ENCODE results near the gene CPAMD8. TPM values are rescaled to one million over a fixed set of nuclear protein-coding genes. Genes with fewer than 3 reads are reported as not detected.

The CPAMD8 gene
- total and polyA plus RNA-seq, 9 donors = 2.4 to 13.0 (median 7.9) TPM

- no peaks in the 10 kb centered on the region for H3K4me1 ChIP-seq (ENCODE audit: insufficient read depth)
- H3K9me3 ChIP-seq = no peaks in the 10 kb centered on the region
- intact Hi-C loops (cut with DNase I) = no loop called here
- H3K36me3 ChIP-seq = no peaks in the 10 kb centered on the region
- no peak overlapping the region for H3K27ac ChIP-seq
- H3K4me3 ChIP-seq = no peak overlapping the region
- WGBS, 3 donors = 89 to 92% (median 89%) methylated on average over 5 of the region's 5 CpGs
- no peak for TF ChIP-seq CTCF (IDR thresholded peaks at IDR 0.05)
- TF ChIP-seq POLR2A (IDR thresholded peaks at IDR 0.05) = no peak
- no peak for TF ChIP-seq EP300 (IDR thresholded peaks at IDR 0.05)
- DNase-seq = no peak
- no peaks in the 10 kb centered on the region for H3K27me3 ChIP-seq
Measured at GRCh38 chr19:16861834-16862233, 164.8 kb downstream of the CPAMD8 start.

GRCh38 chr19:16861011-16861410 is 165.6 kb downstream of the CPAMD8 start:
- intact Hi-C loops (cut with DNase I) = no loop called here
- no peak for TF ChIP-seq POLR2A (IDR thresholded peaks at IDR 0.05)
- no peak for TF ChIP-seq CTCF (IDR thresholded peaks at IDR 0.05)
- TF ChIP-seq EP300 (IDR thresholded peaks at IDR 0.05) = no peak

GRCh38 chr19:16860118-16860517 is 166.5 kb downstream of the CPAMD8 start:
- Histone ChIP-seq H3K36me3 (no peaks in the 10 kb centered on the region), H3K27ac (no peak overlapping the region), H3K9me3 (no peaks in the 10 kb centered on the region), H3K4me1 (ENCODE audit: insufficient read depth) (no peaks in the 10 kb centered on the region), H3K4me3 (no peak overlapping the region), H3K27me3 (no peaks in the 10 kb centered on the region)
- intact Hi-C loops (cut with DNase I) = no loop called here
- TF ChIP-seq EP300 (IDR thresholded peaks at IDR 0.05) = no peak
- TF ChIP-seq CTCF (IDR thresholded peaks at IDR 0.05) = no peak
- TF ChIP-seq POLR2A (IDR thresholded peaks at IDR 0.05) = no peak
- no peak for DNase-seq
- 92 to 94% (median 92%) methylated on average over 20 of the region's 20 CpGs for WGBS, 3 donors

More at GRCh38 chr19:16861011-16861410, 165.6 kb downstream of the CPAMD8 start:
- H3K4me1 ChIP-seq (ENCODE audit: insufficient read depth) = no peaks in the 10 kb centered on the region
- 92 to 98% (median 97%) methylated on average over 3 of the region's 3 CpGs for WGBS, 3 donors
- no peaks in the 10 kb centered on the region for H3K9me3 ChIP-seq
- no peaks in the 10 kb centered on the region for H3K27me3 ChIP-seq
- no peaks in the 10 kb centered on the region for H3K36me3 ChIP-seq
- H3K4me3 ChIP-seq = no peak overlapping the region
- no peak for DNase-seq
- H3K27ac ChIP-seq = no peak overlapping the region

- H3K27ac ChIP-seq = no peak overlapping the region
- no peaks in the 10 kb centered on the region for H3K4me1 ChIP-seq (ENCODE audit: insufficient read depth)
- no peak for TF ChIP-seq CTCF (IDR thresholded peaks at IDR 0.05)
- TF ChIP-seq EP300 (IDR thresholded peaks at IDR 0.05) = no peak
- no peak for TF ChIP-seq POLR2A (IDR thresholded peaks at IDR 0.05)
- DNase-seq = no peak
- H3K9me3 ChIP-seq = no peaks in the 10 kb centered on the region
- H3K36me3 ChIP-seq = no peaks in the 10 kb centered on the region
- intact Hi-C loops (cut with DNase I) = loop anchor here in 1 of 4 donors (1.0 kb wide), 1 partner anchor 39 kb away; no protein-coding TSS in a partner anchor
- no peaks in the 10 kb centered on the region for H3K27me3 ChIP-seq
- no peak overlapping the region for H3K4me3 ChIP-seq
- WGBS, 3 donors = 94 to 97% (median 95%) methylated on average over 7 of the region's 7 CpGs
Measured at GRCh38 chr19:16859626-16860025, 167.0 kb downstream of the CPAMD8 start.

Measured in ovary (tissue), 9 donors.